HEK293 (cell line): ENCODE measurements around the gene BAG5.

ENCODE experiments used
- CTCF ChIA-PET: fragments of 350-600 bp; formaldehyde crosslinking; extraction: SDS; loops from one replicate; lab custom pipeline; 2021; ENCODE audit warnings: antibody characterized with exemption; lab: Yijun Ruan, JAX
- POLR2A ChIA-PET: fragments of 300-600 bp; formaldehyde crosslinking; extraction: SDS; loops from one replicate; lab custom pipeline; 2020; ENCODE audit warnings: antibody characterized with exemption, inconsistent platforms; lab: Yijun Ruan, JAX
- H3K27ac ChIP-seq: fragments of 200-500 bp; sonication (Bioruptor generic); 2 replicates; pipeline ENCODE4 v1.5.1; 2014; ENCODE audit warnings: low read depth, low read length, control low read depth, inconsistent platforms; ENCODE audit errors: extremely low read depth
- H3K36me3 ChIP-seq, 2 experiments: fragments of 200-500 bp in 1 of 2; sonication (Bioruptor generic) in 1 of 2; 1 replicate in 1 of 2; 2 replicates in 1 of 2; pipeline ENCODE4 v1.5.1; 2014 to 2017; ENCODE audit warnings: inconsistent platforms in 2 of 2, low read length in 2 of 2; ENCODE audit not compliant: control insufficient read depth in 2 of 2, insufficient read depth in 1 of 2
- H3K4me1 ChIP-seq: fragments of 200-500 bp; sonication (Bioruptor generic); 2 replicates; pipeline ENCODE4 v1.5.1; 2014; ENCODE audit warnings: mild to moderate bottlenecking, low read length, inconsistent platforms; ENCODE audit not compliant: control insufficient read depth, insufficient read depth
- H3K4me3 ChIP-seq: 2 replicates; pipeline ENCODE4 v1.5.1; 2011; ENCODE audit warnings: low read depth, mild to moderate bottlenecking, control low read depth, low read length, moderate library complexity
- H3K9me3 ChIP-seq: fragments of 200-500 bp; sonication (Bioruptor generic); 2 replicates; pipeline ENCODE4 v1.5.1; 2014; ENCODE audit warnings: low read depth, low read length, inconsistent platforms; ENCODE audit not compliant: control insufficient read depth, insufficient read depth
- EGR2 ChIP-seq: fragments of 450-650 bp; formaldehyde crosslinking; IDR thresholded peaks from 2 replicates; pipeline ENCODE4 v1.5.1; 2016; ENCODE audit warnings: low read depth, missing biosample characterization, missing genetic modification characterization
- GLIS2 ChIP-seq: fragments of 450-650 bp; formaldehyde crosslinking; IDR thresholded peaks from 2 replicates; pipeline ENCODE4 v1.5.1; 2016; ENCODE audit warnings: missing biosample characterization, missing genetic modification characterization
- KLF1 ChIP-seq: fragments of 450-650 bp; formaldehyde crosslinking; IDR thresholded peaks from 2 replicates; pipeline ENCODE4 v1.5.1; 2016; ENCODE audit warnings: missing biosample characterization, missing genetic modification characterization
- SP2 ChIP-seq: fragments of 450-650 bp; formaldehyde crosslinking; IDR thresholded peaks from 2 replicates; pipeline ENCODE4 v1.5.1; 2016; ENCODE audit warnings: missing biosample characterization, missing genetic modification characterization
- ZBTB8A ChIP-seq: fragments of 450-650 bp; formaldehyde crosslinking; IDR thresholded peaks from 2 replicates; pipeline ENCODE4 v1.5.1; 2016; ENCODE audit warnings: missing biosample characterization, missing genetic modification characterization
- ZFHX2 ChIP-seq: fragments of 450-650 bp; formaldehyde crosslinking; conservative IDR thresholded peaks from 2 replicates; pipeline ENCODE4 v1.5.1; 2016; ENCODE audit warnings: missing biosample characterization, missing genetic modification characterization
- ZNF248 ChIP-seq: fragments of 450-650 bp; formaldehyde crosslinking; IDR thresholded peaks from 2 replicates; pipeline ENCODE4 v1.5.1; 2017; ENCODE audit warnings: missing biosample characterization, missing genetic modification characterization
- ZNF341 ChIP-seq: fragments of 450-650 bp; formaldehyde crosslinking; IDR thresholded peaks from 2 replicates; pipeline ENCODE4; 2016; ENCODE audit warnings: low read depth, missing biosample characterization, missing genetic modification characterization
- ZNF596 ChIP-seq: fragments of 450-650 bp; IDR thresholded peaks from 2 replicates; pipeline ENCODE4 v1.5.0; 2018; ENCODE audit warnings: missing biosample characterization, mild to moderate bottlenecking, missing genetic modification characterization, moderate library complexity
- ZNF600 ChIP-seq: fragments of 450-650 bp; formaldehyde crosslinking; IDR thresholded peaks from 2 replicates; pipeline ENCODE4 v1.5.1; 2016; ENCODE audit warnings: missing biosample characterization, missing genetic modification characterization
- ZNF626 ChIP-seq: fragments of 450-650 bp; sonication (Bioruptor Pico); formaldehyde crosslinking; IDR thresholded peaks from 2 replicates; pipeline ENCODE4 v1.5.1; 2018; ENCODE audit warnings: missing biosample characterization, missing genetic modification characterization, inconsistent platforms
- ZNF791 ChIP-seq: fragments of 450-650 bp; formaldehyde crosslinking; IDR thresholded peaks from 2 replicates; pipeline ENCODE4 v1.5.1; 2016; ENCODE audit warnings: missing biosample characterization, missing genetic modification characterization
- ZNF837 ChIP-seq: fragments of 450-650 bp; formaldehyde crosslinking; IDR thresholded peaks from 2 replicates; pipeline ENCODE4 v1.5.1; 2016; ENCODE audit warnings: missing biosample characterization, missing genetic modification characterization
- TF ChIP-seq, protein P1 (sequence below): fragments of 450-650 bp; formaldehyde crosslinking; IDR thresholded peaks from 2 replicates; pipeline ENCODE4 v1.5.1; 2016; ENCODE audit warnings: missing biosample characterization, missing genetic modification characterization
- TF ChIP-seq, protein P2 (sequence below): fragments of 450-650 bp; formaldehyde crosslinking; IDR thresholded peaks from 2 replicates; pipeline ENCODE4 v1.5.1; 2016; ENCODE audit warnings: missing biosample characterization, missing genetic modification characterization
- TF ChIP-seq, protein P3 (sequence below): fragments of 450-650 bp; formaldehyde crosslinking; IDR thresholded peaks from 2 replicates; pipeline ENCODE4 v1.5.1; 2016; ENCODE audit warnings: missing biosample characterization, missing genetic modification characterization

Gene BAG5

DNA sequence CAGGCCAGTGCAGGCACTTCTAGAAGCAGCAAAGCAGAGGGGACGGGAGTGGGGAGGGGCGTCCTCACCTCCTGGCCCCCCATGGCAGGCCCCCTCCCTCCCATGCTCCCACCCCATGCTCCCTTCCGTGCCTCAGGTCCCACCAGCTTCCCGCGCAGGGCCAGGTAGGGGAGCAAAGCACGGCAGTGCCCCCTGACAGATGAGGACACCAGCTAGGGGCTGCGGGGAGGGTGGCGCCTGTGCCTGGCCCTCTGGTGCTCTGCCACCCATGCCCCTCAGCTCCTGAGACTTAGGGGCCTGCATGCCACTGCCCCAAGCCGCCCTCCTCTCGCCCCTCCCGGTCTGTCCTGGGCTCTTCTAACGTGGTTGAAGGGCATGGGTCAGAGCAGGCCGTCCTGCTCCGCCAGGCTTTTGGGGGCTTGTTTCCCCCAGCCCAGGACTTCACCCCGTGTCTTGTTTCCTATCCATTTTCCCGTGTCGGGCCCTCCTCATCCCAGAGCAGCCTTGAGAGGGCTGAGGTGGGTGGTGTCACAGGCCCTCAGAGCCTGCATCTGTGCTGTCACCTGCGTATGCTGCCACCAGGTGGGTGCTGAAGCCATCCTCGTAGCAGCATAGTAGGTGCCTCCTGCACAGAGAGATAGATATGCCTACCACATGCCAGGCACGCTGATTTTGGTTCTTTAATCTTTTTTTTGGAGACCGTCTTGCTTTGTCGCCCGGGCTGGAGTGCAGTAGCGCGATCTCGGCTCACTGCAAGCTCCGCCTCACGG, 23.2 kb downstream of the BAG5 start (continued):
- no peak for TF ChIP-seq ZNF596 (tag by site-specific recombination)

DNA sequence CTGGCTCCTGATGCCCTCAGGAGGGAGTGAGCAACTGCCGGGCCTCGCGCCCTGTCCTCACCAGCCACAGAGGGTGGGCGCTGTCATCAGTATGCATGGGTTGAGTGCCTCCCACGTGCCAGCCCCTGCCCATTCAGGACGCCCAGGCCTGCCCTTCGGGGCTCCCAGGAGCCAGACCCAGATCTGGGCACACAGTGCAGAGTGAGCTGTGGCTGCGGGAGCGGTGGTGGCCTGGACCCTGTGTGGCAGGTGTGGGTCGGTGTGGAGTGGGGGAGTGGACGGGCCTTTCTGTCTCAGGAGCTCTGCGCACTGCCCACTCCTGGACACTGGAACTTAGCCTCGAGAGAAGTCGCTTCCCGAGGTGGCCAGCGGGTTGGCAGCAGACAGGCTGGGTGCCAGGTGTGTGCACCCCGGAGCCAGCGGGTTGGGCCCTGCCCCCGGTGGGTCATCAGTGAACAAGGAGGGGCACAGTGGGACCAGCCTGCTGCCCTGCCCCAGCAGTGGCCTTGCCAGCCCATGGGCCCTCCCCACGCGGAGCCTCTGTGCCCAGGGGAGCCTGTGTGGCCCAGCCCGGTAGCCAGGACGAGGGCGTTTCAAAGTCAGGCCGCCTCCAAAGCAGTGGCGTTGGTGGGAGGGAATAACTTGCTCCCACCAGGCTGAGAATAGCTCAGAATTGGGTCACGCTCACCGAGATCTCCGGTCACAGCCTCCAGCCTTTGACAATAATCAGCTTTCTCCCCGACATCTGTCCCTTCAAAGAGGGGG, 24.0 kb downstream of the BAG5 start:
- H3K4me1 ChIP-seq: 0 out of 2 replicates have a peak, but pooled peaks cover 5% of the 10 kb centered on the region
- H3K4me3 ChIP-seq: no peak overlapping the region
- no peak overlapping the region for H3K27ac ChIP-seq
- TF ChIP-seq, protein P1, sequence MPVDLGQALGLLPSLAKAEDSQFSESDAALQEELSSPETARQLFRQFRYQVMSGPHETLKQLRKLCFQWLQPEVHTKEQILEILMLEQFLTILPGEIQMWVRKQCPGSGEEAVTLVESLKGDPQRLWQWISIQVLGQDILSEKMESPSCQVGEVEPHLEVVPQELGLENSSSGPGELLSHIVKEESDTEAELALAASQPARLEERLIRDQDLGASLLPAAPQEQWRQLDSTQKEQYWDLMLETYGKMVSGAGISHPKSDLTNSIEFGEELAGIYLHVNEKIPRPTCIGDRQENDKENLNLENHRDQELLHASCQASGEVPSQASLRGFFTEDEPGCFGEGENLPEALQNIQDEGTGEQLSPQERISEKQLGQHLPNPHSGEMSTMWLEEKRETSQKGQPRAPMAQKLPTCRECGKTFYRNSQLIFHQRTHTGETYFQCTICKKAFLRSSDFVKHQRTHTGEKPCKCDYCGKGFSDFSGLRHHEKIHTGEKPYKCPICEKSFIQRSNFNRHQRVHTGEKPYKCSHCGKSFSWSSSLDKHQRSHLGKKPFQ (tag by site-specific recombination): no peak
- TF ChIP-seq, protein P2, sequence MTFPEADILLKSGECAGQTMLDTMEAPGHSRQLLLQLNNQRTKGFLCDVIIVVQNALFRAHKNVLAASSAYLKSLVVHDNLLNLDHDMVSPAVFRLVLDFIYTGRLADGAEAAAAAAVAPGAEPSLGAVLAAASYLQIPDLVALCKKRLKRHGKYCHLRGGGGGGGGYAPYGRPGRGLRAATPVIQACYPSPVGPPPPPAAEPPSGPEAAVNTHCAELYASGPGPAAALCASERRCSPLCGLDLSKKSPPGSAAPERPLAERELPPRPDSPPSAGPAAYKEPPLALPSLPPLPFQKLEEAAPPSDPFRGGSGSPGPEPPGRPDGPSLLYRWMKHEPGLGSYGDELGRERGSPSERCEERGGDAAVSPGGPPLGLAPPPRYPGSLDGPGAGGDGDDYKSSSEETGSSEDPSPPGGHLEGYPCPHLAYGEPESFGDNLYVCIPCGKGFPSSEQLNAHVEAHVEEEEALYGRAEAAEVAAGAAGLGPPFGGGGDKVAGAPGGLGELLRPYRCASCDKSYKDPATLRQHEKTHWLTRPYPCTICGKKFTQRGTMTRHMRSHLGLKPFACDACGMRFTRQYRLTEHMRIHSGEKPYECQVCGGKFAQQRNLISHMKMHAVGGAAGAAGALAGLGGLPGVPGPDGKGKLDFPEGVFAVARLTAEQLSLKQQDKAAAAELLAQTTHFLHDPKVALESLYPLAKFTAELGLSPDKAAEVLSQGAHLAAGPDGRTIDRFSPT (tag by site-specific recombination): peak; percentile 51; the same call in 1 of the 2 replicates
- no peak for TF ChIP-seq ZNF626 (tag by site-specific recombination)
- TF ChIP-seq SP2 (tag by site-specific recombination): peak; percentile 38
- 0 out of 2 replicates have a peak, but pooled peaks have one; percentile 27 for TF ChIP-seq ZBTB8A
- TF ChIP-seq ZFHX2 (tag by site-specific recombination): peak; percentile 79
- TF ChIP-seq, protein P3, sequence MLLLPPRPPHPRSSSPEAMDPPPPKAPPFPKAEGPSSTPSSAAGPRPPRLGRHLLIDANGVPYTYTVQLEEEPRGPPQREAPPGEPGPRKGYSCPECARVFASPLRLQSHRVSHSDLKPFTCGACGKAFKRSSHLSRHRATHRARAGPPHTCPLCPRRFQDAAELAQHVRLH (tag by site-specific recombination): no peak
- no peak for TF ChIP-seq ZNF248 (tag by site-specific recombination)
- TF ChIP-seq EGR2: peak; percentile 61
- H3K9me3 ChIP-seq: no peaks in the 10 kb centered on the region
- CTCF ChIA-PET: interaction anchor here (1.3 kb wide), 1 partner anchor 20 kb away, joined by 3 read pairs; no protein-coding TSS in a partner anchor
- POLR2A ChIA-PET: interaction anchor here (0.7 to 4.9 kb wide), 3 partner anchors 16 to 20 kb away, joined by 3 to 24 read pairs (median 3); partner anchors contain the start of gene CKB
- peaks cover 0 to 7% of the 10 kb centered on the region in 2 experiments; a peak in 1 of 3 replicates for H3K36me3 ChIP-seq

DNA sequence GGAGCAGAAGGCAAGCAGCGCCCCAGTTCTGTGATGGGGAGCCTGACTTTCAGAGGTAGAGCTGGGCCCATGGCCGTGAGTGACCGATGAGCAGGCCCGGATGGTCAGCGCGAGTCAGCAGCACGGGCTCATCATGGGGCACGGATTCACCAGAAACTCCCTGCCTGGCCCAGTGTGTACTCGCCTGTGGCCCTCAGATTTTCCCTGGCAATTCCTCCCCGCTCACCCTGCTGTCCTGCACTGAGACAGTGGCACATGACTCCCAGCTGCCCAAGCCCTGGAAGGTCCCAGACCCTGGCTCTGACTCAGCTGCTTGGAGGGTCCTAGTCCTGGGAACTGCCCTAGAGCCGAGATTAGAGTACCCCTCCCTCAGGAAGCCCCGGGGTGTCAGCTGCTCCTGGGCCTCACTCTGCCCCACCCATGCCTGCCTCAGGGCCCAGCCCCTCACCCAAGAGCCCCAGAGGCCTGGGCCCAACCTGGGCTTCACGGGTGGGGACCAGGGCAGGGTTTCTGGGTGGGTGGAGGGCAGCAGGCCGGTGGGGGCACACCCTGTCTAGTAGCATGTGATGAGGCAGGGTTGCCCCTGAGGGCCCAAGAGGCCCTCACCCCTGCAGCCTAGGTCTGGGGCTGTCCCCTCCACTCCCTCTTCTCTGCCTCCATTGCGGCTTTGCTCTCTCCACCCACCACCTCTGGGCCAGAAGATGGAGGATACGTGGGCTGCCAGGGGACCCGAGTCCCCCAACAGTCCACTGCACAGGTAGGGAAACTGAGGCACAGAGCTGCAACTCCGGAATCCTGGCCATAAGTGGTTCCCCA, 25.1 kb downstream of the BAG5 start:
- Histone ChIP-seq H3K27ac (no peak overlapping the region), H3K36me3 (peaks cover 0 to 9% of the 10 kb centered on the region in 2 experiments; a peak in 1 of 3 replicates), H3K4me1 (0 out of 2 replicates have a peak, but pooled peaks cover 5% of the 10 kb centered on the region)
- ChIA-PET CTCF (interaction anchor here (0.6 kb wide), 1 partner anchor 369 kb away, joined by 3 read pairs; no protein-coding TSS in a partner anchor), POLR2A (interaction anchor here (0.6 to 1.2 kb wide), 3 partner anchors 16 to 436 kb away, joined by 3 to 5 read pairs (median 4); no protein-coding TSS in a partner anchor)
- TF ChIP-seq ZNF341 (tag by site-specific recombination): peak; percentile 24; the same call in 1 of the 2 replicates
- TF ChIP-seq ZNF791 (tag by site-specific recombination): no peak
- 0 out of 2 replicates have a peak, but pooled peaks have one; percentile 18 for TF ChIP-seq GLIS2 (tag by site-specific recombination)
- TF ChIP-seq KLF1 (tag by site-specific recombination): peak; percentile 96
- TF ChIP-seq ZNF837: no peak
- TF ChIP-seq ZNF600 (tag by site-specific recombination): 0 out of 2 replicates have a peak, but pooled peaks have one; percentile 40
- TF ChIP-seq, all 188 proteins: peak for 4
- Histone ChIP-seq H3K4me3 (no peak overlapping the region), H3K9me3 (no peaks in the 10 kb centered on the region)
